HTERT RPE-1 (cell line): ENCODE measurements around the gene UNC13C.
"Not testable (repeated sequence)": the region's sequence is repeated elsewhere in the genome, so short reads cannot be mapped to it uniquely, and the experiment has no call there.

Experiments
- in situ Hi-C: fragments of 300-500 bp; cut with MboI; formaldehyde crosslinking; loops from 4 replicates; pipeline ENCODE4 v1.14.3; 2020; ENCODE audit warnings: low sequenced_read_pairs

Gene UNC13C

DNA sequence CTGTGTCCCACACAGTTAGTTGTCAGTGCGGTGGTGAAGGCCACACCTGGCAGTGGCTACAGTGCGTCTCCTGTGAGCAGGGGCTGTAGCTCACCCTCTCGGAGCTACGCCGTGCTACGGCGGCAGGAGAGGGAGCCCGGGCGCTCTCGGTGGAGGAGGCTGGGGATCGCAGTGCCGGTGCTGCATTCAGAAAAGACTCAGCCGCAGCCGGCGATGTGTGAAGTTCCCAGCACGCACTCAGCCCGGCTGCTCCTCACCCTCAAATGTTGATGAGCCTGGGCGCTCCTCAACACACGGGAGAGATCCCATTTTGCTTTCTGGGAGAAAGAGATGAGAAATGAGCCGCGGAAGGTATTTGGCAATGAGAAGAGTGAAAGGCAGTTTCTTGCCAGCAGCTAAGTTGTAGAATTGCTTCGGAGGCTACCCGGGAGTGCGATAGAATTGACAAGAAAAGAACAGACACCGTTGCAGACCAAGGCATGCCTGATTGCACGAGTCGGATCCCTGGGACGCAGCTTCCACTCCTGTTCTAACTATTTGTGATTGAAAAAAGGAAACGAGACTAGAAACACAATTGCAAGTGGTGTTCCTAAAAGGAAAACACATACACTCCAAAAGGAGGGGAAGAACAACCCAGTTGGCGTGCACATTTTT is at the start of gene UNC13C:
Gene UNC13C (plus strand): TSS at position 189 of the 654 bp plus-strand sequence. CDS start 34,463 bp downstream, outside the sequence.
- in situ Hi-C loops, result no loop called here

DNA sequence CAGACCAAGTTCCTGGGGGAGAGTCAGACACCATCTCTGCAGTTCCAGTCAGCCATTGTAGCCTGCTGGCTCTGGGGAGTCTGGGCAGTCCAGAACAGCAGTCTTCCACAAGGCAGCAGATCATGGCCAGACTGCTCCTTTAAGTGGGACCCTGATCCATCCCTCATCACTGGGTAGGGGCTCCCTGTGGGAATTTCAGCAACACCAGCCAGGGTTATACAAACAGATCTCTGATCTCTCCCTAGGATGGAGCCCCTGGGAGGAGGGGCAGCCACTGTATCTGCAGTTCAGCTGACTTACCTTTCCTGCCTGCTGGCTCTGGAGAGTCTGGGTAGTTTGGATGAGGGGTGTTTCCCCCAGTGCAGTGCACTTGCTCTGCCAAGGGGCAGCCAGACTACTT is 42.1 kb upstream of the UNC13C start:
- in situ Hi-C loops, result no loop called here

DNA sequence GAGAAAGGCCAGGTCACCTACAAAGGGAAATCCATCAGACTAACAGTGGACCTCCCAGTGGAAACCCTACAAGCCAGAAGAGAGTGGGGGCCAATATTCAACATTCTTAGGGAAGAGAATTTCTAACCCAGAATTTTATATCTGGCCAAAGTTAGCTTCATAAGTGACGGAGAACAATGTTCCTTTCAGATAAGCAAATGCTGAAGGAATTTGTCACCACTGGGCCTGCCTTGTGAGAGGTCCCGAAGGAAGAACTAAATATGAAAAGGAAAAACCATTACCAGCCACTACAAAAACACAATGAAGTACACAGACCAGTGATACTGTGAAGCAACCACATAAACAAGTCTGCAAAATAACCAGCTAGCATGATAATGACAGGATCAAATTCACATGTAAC is 40.6 kb upstream of the UNC13C start:
- in situ Hi-C loops, result not testable (repeated sequence)

DNA sequence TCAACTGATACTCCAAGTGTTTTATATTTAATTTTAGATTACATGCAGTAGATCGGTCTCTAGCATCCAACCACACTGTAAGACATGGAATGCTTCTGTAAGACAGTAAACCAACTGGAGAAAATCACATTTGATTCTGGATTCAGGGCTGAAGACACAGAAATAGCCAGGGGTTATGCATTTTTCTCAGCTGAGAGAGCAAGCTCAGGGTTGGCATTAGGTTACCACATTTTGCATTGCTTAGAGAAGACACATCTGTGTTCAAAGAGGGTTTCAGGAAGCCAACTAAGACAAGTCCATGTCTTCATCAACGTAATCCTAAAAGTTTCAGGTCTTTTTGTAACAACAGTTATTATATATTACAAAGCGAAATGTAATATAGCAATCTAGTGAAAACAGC is 27.7 kb upstream of the UNC13C start:
- in situ Hi-C loops, result no loop called here

DNA sequence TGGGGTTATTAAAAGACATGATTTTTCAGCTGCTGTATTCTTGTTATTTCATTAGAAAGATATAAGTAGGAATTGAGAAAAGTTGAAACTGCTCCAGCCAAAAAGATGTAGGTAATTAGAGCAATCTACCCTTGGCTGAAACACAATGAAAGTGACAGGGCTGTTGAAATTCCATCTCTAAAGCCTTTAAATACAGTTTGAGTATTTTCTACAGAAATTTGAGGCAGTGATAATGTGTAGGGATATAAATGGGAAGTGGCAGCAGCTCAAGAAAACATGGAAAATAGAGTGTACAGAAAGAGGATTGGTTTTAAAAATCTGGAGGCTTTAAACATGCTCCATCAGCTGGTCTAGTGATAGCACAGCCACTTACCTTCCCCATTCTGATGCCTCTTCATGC is 22.8 kb upstream of the UNC13C start:
- in situ Hi-C loops, result no loop called here

DNA sequence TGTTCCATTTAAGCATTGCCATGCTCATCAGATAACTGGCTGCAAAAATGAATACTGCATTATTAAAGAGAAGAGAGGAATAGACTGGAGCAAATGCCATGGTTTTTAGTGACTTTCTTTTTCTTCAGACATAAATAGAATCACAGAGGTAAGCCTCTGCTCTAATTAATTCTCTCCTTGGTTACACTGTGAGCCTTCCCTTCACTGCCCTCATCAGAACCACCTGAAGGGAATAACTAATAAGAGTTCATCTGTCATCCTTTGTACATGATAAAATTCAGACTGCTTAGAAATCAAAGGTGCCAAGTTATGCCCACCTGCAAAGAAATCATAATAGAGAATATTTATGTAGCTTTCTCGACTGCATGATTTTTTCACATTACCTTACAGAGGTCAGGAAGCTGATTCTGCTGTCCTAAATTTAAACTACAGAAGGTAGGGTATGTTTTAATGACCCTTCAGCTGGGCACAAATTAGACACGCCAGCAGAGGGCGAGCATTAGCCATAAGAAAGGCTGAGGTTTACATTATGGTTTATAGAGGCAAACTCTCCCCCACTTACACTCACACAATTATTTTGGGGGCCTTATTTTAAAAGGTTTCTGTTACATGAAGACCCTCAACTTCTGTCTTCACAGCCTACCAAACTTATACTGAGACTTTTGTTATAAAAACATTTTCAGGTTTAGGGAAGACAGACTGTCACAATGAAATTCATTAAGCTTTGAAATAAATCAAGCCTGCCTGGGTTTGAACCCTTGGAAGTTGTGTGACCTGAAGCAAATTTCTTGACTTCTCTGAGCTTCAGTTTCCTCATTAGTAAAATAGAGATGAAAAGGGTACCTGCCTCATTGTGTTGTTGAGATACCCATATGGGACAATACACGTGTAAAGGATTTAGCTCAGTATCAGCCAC is 15.3 kb upstream of the UNC13C start:
- in situ Hi-C loops, result no loop called here

DNA sequence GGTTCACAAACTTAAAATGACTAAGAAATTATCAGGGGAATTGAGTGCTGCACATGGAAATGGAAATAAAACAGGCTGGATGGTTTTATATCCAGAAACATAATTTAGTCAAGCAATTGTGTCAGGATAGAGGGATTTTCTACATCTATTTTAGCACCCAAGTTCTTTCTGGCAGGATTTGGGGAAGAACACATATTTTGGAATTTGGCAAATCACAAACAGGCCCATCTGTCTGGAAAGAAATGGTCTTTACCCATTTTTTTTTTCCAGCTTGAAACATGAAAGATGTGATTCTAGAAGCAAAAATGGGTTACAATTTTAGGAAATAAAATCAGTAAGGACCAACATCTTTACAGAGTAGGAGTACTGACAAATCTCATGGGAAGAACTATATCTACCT is 14.4 kb upstream of the UNC13C start:
- in situ Hi-C loops, result no loop called here

DNA sequence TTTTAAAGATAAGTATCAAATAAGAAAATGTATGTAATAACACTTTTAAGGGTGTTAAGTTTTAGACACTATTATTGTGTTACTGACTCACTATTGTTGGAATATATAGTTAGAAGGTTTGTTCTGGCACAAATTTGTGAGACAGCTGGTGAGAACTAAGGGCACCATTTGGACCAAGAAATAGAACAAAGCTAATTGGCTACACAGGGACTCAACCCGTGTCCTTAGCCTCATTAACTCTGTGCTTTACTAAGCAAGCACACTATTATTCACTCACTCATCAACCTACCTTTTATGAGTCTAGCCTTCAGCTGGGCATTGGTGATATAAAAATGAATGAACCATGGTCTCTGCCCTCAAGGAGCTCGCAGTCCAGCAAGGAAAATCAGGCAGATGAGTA is 4.1 kb upstream of the UNC13C start:
- in situ Hi-C loops, result no loop called here

DNA sequence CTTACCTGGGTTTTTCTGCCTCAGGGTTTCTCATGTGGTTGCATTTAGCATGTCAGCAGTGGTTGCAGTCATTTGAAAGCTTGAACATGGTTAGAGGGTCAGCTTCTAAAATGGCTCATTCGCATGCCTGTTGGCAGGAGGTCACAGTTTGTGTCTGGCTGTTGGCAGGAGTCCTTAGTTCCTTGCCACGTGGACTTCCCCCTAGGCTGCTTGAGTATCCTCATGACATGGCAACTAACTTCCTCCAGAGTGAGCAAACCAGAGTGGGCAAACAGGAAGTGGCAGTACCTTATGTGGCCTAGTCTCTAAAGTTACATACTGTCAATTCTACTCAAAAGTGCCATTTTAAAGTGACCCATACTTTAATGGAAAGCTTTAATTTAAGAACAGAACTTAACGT is 3.4 kb upstream of the UNC13C start:
- in situ Hi-C loops, result no loop called here

DNA sequence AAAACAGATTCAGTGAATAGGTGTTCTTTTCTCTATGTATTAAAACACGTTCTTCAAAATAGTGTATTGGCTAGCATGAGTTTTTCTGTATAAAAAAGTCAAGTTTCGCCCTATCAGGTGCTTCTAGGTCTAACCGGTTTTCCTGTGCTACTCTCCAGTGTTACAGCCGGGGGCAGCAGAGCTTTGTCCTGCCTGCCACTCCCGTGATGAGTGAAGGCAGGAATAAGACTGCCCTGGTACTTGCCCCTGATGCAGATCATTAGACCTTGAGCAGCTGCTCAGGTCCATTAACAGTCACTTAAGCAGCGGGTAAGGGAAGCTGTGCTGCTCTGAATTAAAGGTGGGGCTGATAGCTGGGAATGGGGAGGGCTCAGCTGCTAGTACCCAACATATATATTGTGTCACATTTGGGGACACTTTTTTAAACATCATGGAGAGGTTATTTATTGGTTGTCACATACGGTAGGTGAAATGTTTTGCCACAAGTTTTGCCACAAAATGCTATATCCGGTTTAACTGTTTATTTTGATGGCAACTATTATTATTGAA is 1.3 kb upstream of the UNC13C start:
- in situ Hi-C loops, result no loop called here

DNA sequence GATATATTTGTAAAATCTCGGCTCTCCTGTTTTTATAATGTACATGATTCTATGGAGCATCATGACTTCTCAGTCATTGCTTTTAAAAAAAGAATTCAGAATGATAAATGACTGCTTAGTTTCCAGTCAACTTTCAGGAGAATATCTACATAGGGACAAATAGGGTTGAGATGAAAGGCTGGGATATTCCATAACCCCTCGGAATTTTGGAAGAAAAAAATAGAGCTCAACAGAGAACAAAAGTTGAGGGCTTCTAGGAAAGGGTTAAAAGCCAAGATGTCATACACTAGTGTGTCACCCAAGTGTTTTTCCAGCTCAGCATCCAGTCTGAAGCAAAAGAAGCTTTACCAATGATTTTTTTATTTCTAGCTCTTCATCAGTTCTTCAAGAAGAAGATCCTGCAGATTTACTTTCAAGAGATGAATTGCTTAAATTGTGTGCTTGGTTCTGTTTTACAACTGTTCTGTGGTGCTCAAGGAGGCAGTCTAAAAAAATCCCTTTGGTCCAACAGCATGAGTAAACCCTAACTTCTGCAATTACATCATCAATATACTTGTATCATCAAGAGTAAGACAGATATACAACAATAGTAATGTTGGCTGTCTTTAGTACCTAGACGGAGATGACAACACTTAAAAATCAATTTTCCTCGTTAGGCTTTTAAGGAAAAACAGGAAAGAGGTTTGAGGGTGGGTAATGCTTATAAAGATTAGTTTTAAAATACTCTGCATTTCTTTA is 979 bp downstream of the UNC13C start:
- in situ Hi-C loops, result no loop called here

DNA sequence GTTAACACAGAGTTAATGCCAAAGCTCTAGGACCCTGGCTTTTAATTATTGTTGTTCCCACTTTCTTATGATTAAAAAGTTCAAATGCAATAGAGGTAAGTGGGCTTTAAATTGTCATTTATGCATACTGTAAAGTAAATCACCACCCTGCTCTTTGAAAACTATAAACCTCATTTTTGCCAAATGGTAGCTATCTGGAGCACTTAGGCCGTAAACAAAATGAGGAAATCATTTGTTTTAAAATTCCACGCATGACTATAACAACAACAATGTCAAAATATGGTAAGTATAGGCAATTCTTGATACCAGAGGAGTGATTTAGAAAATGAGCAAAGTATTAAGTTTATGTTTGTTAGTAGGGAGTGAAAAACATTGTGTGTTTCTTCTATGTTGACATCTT is 1.8 kb downstream of the UNC13C start:
- in situ Hi-C loops, result no loop called here

DNA sequence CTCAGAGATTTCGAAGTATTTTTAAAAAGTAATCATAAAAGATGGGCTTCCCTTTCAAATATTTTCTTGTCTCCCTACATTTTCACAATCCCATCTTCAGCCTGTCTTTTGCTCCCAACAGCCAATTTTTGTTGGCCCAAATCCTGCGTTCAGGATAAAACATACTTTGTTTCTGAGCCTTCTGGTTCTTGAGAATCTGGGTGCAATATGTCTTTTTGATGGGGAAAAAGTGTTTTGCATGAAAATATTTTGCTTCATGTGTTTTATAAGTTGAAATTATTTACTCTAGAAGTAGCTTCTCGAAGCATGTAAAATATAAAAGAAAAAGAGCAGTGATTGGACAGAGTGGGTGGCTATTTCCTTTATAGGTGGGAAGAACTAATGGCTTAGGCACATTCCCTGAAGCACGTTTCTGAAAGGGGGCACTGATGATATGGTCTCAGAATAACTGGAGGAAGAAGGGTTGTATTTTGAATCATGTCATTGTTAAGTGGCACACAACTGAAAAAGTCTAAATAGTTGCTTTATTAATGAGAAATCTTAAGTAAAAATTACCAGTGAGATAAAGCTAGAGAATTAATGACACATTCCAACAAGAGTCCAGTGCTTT is 3.9 kb downstream of the UNC13C start:
- in situ Hi-C loops, result no loop called here

DNA sequence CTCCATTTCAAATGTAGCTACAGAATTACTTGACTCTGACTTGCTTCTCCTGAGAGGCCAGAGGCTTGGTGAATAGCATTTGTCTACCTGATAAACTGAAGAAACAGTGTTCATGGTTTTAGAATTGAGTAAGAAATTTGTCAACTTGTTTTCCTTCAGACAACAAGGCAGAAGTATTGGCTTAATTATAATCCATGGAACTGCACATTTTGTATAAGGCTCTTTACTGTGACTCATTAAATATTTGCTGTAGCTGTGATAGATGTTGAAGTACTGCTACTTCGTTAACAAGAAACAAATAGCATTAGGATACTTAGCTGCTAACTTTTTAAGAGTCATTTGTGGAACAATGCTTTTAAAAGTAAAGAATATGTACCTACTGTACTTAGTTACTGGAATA is 4.6 kb downstream of the UNC13C start:
- in situ Hi-C loops, result no loop called here

DNA sequence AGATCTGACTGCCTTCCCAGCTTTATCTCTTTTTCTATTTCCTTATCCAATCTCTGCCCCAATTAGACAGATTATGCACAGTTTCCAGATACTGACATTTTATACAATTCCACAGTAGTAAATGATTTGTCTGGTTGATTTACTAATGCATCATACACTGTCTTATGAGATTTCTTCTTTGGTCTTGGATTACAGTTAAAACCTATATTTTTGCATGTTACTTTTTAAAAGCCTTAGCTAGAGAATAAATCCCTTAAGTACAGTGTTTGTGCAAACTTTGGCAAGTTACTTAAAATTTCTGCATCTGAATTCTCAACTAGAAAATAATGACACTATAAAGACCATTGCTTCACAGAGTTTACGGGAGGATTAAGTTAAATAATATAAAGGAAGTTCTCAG is 6.0 kb downstream of the UNC13C start:
- in situ Hi-C loops, result no loop called here

DNA sequence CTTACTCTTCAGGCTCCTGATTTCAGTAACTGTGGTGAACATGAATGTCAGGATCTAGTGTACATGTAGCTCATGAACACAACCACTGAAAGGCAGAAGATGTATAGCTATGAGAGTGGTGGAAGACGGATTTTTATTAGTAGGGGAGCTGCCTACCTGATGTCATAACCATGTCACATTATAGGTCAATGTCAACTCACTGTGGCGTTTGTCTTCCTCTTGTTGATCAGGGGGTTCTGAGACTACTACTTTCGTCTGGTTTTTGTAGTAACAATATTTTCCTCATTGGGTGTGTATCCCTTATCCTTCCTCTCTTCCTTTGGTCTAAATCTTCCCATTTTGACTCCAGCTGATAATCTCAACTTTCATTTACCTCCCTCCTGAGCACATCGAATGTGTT is 7.3 kb downstream of the UNC13C start:
- in situ Hi-C loops, result no loop called here

DNA sequence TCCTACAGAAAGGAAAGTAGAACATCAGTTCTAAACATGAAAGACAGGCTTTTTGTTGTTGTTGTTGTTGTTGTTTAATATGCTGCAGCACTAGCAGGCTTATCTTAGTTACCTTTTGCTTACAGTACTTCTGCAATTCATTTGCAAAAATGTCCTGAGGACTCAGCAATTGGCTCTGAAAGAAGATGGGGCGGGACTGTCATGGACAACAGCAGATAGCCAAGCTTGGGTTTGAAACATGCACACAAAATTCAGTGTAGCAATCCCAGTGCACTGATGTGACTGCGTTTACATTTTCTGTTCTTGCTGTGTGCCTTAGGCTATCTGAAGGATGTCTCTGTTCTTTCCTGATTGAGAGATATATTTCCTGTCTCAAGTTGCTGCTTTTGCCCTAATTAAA is 9.2 kb downstream of the UNC13C start:
- in situ Hi-C loops, result no loop called here

DNA sequence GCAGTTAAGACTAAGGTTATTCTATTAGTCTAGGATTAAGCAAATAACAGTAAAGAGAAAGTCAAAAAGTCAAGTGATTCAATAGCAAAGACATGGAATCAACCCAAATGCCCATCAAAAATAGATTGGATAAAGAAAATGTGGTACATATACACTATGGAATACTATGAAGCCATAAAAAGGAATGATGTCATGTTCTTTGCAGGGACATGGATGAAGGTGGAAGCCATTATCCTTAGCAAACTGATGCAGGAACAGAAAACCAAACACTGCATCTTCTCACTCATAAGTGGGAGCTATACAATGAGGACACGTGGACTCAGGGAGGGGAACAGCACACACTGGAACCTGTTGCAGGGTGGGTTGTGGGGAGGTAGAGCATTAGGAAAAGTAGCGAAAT is 29.0 kb downstream of the UNC13C start:
- in situ Hi-C loops, result no loop called here

DNA sequence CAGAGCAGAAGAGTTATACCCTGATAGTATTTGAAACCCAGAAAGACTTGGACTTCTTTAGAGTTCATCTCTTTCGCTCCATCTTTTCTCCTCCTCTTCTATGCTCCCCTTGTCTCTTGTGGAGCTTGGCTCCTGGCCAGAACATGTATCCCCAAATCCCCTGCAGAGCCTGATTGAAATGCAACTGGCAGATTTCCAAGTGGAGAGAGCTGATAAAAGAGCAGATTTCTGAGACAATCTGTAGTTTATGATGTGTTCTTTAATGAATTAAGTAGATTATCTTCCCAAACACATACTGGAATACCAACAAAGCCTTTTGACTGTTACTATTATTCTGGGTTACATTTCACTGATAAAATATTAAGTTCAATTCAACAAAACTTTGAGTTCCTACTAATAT is 33.4 kb downstream of the UNC13C start:
- in situ Hi-C loops, result no loop called here

DNA sequence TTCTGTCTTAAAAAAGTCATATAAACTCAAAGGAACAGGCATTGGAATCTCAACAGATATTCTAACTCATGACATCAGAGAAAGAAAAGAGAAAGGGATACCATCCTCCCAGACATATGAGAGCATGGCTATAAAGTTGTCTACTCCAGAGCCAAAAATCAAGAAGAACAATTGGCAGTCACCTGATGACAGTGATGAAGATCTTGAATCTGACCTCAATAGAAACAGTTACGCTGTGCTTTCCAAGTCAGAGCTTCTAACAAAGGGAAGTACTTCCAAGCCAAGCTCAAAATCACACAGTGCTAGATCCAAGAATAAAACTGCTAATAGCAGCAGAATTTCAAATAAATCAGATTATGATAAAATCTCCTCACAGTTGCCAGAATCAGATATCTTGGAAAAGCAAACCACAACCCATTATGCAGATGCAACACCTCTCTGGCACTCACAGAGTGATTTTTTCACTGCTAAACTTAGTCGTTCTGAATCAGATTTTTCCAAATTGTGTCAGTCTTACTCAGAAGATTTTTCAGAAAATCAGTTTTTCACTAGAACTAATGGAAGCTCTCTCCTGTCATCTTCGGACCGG is 35.9 kb downstream of the UNC13C start:
- in situ Hi-C loops, result no loop called here

DNA sequence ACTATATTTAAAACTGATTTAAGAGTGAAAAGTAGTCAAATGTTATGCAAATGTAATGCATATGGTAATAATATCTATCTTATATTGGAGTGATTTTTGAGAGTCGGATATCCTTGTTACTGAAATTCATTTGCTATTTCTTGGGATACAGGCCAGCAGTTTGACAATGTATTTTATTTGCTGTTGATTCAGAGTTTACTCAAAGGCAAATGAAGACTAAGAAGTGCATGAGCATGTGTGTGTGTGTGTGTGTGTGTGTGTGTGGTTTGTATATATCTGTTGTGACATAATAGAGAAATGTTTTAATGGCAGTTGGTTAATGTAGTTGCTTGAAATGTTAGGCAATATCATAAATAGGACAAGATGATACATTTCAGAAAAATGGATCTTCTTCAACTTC is 39.0 kb downstream of the UNC13C start:
- in situ Hi-C loops, result no loop called here
